Lower leg skin (tissue), 4 donors: Measurements from ENCODE around the gene CER1. TPM values are rescaled to one million over a fixed set of nuclear protein-coding genes. Genes with fewer than 3 reads are reported as not detected.

ENCODE experiments used
- DNase-seq, 2 donors: peaks; one replicate each; pipeline ENCODE4 v3.0.0-alpha.2; 2019; ENCODE audit warnings: low spot score in 2 of 2
- H3K4me3 ChIP-seq: fragments of 200-600 bp; sonication (generic); 2 replicates; pipeline ENCODE4 v1.5.1; 2017; ENCODE audit warnings: mild to moderate bottlenecking, low read depth; ENCODE audit not compliant: poor library complexity, severe bottlenecking
- CTCF ChIP-seq, 3 donors: fragments of 450-650 bp; IDR thresholded peaks; one replicate each; pipeline ENCODE4 v1.5.1; 2016; ENCODE audit warnings: antibody characterized with exemption in 3 of 3, mild to moderate bottlenecking in 3 of 3, moderate library complexity in 2 of 3
- POLR2A ChIP-seq, 2 donors: fragments of 450-650 bp; IDR thresholded peaks; one replicate each; pipeline ENCODE4 v1.6.1; 2016 to 2017; ENCODE audit warnings: antibody characterized with exemption in 2 of 2, mild to moderate bottlenecking in 1 of 2, moderate library complexity in 1 of 2
- WGBS, 2 donors: methylation state at CpG; one replicate each; pipeline ENCODE4 v1.1.5; 2018; 5-methylcytosine and 5-hydroxymethylcytosine counted together
- intact Hi-C: fragments of 100-400 bp; cut with DNase I; formaldehyde crosslinking; loops from one replicate; pipeline ENCODE4 v1.15.0; 2023; ENCODE audit warnings: low total_unique reads
- total RNA-seq, 4 donors: library from RNA; depleted of rRNA; stranded (reverse); fragments of >200 nt; gene quantifications; one replicate each; pipeline ENCODE4 v1.1.0, GENCODE V29; 2016

CER1 gene
- total RNA-seq, 4 donors from 2014 or later, result not detected

- no peak for DNase-seq
- intact Hi-C loops, result no loop called here
- no peak for TF ChIP-seq POLR2A (IDR thresholded peaks at IDR 0.05)
- no peak for TF ChIP-seq CTCF (IDR thresholded peaks at IDR 0.05)
- H3K4me3 ChIP-seq, result no peak overlapping the region
- 75 to 94% methylated on average over 5 of the region's 5 CpGs for WGBS, 2 donors
Observed at GRCh38 chr9:14733133-14733532, 10.6 kb upstream of the CER1 start.

- WGBS, 2 donors, result 92 to 96% methylated on average over 1 of the region's 1 CpG
- no peak overlapping the region for H3K4me3 ChIP-seq
- no peak for DNase-seq
- TF ChIP-seq CTCF (IDR thresholded peaks at IDR 0.05), result no peak
- TF ChIP-seq POLR2A (IDR thresholded peaks at IDR 0.05), result no peak
- intact Hi-C loops, result no loop called here
Observed at GRCh38 chr9:14731294-14731981, 8.9 kb upstream of the CER1 start.

GRCh38 chr9:14730461-14730898 lies 7.9 kb upstream of the CER1 start:
- 47 to 64% methylated on average over 2 of the region's 2 CpGs for WGBS, 2 donors
- no peak for DNase-seq
- intact Hi-C loops, result no loop called here
- TF ChIP-seq POLR2A (IDR thresholded peaks at IDR 0.05), result no peak
- no peak for TF ChIP-seq CTCF (IDR thresholded peaks at IDR 0.05)
- no peak overlapping the region for H3K4me3 ChIP-seq

GRCh38 chr9:14723301-14723700 lies 768 bp upstream of the CER1 start:
- 62 to 67% methylated on average over 4 of the region's 4 CpGs for WGBS, 2 donors
- intact Hi-C loops, result no loop called here
- no peak for TF ChIP-seq CTCF (IDR thresholded peaks at IDR 0.05)
- no peak overlapping the region for H3K4me3 ChIP-seq
- DNase-seq, result no peak

GRCh38 chr9:14719231-14719923 lies 3.2 kb downstream of the CER1 start:
- H3K4me3 ChIP-seq, result no peak overlapping the region
- TF ChIP-seq POLR2A (IDR thresholded peaks at IDR 0.05), result no peak
- no peak for TF ChIP-seq CTCF (IDR thresholded peaks at IDR 0.05)
- intact Hi-C loops, result loop anchor here (5.0 kb wide), 1 partner anchor 877 kb away; no protein-coding TSS in a partner anchor
- DNase-seq, result no peak
- WGBS, 2 donors, result 69 to 71% methylated on average over 8 of the region's 8 CpGs
